GM21786 (cell line): ENCODE results near the gene POLRMT.

ENCODE experiments used
- ATAC-seq: cut with Tn5 transposase; IDR thresholded peaks from one replicate; pipeline ENCODE4 v1.9.1; 2021; ENCODE audit not compliant: unreplicated experiment

Gene POLRMT

DNA sequence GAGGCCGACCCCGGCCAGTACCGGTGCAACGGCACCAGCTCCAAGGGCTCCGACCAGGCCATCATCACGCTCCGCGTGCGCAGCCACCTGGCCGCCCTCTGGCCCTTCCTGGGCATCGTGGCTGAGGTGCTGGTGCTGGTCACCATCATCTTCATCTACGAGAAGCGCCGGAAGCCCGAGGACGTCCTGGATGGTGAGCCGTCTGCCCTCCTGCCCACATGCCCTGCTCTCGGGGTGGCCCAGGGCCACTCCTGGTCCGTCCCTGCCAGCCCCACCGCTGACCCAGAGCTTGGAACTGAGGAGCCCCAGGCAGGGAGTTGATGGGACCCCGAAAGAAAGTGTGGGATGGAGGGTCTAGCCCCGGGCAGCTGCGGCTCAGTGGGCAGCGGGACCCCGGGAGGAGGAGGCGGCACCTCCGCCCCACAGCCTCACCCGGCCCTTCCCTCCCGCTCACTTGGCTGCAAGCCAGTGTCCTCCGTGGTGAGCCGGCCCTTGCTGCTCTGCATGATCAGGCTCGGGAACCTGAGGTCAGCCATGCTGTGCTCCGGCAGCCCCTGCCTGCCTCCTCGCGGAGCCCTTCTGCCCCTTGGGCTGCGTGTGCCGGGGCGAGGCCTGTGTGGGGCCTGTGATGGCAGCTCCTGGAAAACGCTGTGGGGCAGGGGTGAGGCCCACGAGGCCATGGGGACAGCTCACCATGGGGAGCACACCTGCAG lies 51.8 kb downstream of the POLRMT start:
- ATAC-seq = no peak

DNA sequence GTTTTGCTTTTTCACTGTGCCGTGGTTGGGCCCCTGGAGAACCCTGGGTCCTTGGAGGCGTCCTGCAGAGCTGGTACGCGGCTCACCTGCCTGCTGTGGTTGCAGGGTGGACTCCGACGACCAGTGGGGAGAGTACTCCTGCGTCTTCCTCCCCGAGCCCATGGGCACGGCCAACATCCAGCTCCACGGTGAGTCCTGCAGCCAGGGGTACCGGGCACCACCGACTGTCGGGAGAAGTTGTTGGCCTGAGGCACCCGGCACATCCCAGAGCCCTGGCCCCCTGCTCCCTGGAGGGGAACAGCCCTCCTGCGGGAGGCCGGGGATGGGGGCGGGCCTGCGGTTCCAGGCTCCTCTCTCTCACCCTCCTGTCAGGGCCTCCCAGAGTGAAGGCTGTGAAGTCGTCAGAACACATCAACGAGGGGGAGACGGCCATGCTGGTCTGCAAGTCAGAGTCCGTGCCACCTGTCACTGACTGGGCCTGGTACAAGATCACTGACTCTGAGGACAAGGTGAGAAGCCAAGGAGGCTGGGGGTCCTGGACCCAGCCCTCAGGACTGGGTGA lies 53.0 kb downstream of the POLRMT start:
- ATAC-seq = no peak

DNA sequence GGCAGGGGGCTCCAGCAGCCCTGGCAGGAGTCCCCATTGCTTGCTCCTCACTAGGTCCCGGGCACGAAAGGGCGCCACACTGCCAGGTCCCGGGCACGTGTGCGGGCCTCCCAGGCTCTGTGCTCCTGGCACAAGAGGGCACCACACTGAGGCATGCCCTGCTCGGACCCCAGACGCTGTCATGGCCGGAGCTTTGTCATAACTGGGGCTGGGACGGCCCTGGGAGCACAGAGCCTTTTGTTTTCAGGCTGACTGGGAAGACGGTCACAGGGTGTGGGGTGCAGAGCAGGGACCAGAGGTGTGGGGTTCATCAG lies 53.5 kb downstream of the POLRMT start:
- no peak for ATAC-seq

DNA sequence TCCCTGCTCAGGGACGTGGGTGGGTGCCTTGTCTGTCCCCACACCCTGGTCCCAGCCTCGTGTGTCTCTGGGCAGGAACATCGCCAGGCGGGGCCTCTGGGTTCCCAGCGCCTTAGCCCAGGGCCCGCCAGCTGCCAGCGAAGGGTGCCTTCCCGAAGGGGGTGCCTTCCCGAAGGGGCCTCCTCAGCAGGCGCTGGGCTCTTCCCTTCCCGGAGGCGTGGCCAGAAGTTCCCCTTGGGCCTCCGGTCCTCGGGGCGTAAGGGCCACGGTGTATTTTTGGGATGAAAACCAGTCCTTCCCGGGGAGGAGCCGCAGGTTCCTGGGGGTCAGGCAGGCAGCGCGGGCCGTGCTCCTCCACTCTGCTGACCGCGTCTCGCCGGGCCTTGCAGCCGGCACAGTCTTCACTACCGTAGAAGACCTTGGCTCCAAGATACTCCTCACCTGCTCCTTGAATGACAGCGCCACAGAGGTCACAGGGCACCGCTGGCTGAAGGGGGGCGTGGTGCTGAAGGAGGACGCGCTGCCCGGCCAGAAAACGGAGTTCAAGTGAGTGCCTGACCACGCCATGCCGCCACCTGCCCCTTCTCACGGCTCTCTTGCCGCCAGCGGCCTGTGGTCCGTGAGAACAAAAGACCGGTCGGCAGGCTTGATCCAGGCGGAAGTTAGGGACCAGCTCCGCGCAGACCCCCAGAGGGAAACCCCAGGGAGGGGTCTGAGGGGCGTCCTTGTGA lies 54.1 kb downstream of the POLRMT start:
- no peak for ATAC-seq

DNA sequence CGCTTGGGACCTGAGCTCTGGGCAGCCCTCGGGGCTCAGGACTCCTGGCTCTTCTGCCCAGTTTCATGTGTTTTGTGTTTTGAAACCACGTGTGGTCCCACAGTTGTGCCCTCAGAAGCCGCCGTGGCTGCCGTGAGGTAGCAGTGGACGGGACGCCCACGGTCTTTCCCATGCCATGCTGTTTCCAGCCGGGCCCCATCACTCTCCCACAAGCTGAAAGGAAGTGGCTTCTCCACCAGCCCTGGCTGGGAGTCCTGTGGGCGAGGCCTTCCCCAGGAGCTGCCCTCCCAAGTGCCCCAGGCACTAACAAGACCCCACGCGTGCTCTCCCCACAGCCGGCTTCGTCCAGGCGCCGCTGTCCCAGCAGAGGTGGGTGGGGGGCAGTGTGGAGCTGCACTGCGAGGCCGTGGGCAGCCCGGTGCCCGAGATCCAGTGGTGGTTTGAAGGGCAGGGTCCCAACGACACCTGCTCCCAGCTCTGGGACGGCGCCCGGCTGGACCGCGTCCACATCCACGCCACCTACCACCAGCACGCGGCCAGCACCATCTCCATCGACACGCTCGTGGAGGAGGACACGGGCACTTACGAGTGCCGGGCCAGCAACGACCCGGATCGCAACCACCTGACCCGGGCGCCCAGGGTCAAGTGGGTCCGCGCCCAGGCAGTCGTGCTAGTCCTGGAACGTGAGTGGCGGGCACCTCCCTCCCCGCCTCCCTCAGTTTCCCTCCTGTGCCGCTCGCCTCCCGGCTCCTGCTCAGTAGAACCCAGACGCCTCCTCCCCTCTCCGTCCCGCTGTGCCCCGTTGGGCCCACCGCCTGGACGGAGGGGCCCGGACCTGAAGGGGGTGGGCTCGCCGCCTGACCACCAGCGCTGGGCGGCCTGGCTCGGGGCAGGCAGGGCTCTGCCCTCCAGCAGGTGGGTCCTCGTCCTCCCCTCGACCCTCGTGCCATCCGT lies 55.6 kb downstream of the POLRMT start:
- no peak for ATAC-seq

DNA sequence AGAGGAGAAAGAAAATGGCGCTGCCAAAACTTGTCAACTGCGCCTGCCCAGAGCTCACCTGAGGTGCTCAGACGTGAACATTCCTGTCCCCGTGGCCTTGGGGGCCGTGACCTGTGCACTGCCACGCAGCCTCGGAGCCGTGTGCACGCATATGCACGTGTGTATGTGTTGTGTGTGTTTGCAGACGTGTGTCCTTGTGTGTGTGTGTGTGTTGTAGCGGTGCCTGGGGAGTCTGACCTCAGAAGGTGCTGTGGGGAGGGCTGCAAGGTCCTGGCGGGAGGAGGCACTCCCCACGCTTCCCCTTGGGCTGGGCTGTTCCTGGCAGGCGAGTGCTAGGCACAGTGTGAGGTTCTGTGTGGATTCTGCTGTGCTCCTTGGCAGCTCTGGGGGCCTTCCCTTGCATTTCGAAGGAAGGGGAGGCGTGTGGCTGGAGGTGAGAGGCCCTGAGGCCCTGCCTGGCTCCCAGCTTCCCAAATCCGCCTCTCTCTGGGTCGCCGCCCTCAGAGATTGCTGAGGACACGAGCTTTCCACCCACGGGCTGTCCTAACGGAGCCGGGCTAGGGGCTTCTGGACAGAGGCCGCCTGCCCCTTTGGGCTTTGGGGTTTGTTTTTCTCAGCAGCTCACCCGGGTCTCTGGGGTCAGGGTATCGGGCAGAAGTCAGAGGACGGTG lies 56.4 kb downstream of the POLRMT start:
- ATAC-seq = no peak

DNA sequence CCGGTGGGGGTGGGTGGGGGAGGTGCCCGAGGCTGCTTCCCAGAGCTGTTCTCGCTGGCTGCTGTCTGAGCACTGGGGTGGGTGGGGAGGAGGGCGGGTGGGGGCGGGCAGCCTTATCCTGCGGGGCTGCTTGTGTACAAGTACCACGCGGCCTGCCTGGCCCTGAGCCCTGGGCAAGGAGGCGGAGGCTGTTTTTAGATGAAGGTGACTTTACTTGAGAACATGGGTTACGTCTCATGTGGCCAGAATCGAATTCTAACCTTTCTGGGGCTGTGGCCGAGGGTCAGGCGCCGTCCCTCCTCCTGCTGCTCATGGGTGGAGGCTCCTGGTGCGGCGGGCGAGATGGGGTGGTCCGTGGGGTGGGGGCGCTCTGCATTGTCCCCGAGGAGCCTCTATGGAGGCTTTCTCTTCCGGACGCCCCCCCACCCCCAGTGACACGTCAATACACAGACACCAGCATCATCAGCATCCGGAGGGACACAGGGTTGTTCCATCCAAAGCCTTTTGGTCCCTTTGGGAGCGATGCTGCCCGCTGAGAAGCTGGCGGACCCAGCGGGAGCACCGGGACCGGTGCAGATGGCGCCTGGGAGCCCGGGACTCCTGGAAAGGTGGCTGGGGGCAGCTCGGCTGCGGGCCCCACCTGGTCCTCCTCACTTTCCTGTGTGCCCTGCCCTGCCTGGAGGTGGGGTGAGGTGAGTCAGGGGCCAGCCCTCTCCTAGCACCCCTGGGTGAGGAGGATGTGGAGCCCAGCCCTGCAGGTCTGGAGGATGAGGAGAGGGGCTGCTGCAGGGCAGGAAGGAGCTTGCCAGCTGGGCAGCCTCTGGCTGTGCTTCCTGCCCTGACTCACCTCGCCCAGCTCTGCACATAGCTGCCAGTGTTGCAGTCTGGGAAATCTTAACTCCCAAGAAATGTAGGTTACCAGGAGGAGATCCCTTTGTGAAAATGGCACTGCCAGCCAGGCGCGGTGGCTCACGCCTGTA lies 57.5 kb downstream of the POLRMT start:
- no peak for ATAC-seq

DNA sequence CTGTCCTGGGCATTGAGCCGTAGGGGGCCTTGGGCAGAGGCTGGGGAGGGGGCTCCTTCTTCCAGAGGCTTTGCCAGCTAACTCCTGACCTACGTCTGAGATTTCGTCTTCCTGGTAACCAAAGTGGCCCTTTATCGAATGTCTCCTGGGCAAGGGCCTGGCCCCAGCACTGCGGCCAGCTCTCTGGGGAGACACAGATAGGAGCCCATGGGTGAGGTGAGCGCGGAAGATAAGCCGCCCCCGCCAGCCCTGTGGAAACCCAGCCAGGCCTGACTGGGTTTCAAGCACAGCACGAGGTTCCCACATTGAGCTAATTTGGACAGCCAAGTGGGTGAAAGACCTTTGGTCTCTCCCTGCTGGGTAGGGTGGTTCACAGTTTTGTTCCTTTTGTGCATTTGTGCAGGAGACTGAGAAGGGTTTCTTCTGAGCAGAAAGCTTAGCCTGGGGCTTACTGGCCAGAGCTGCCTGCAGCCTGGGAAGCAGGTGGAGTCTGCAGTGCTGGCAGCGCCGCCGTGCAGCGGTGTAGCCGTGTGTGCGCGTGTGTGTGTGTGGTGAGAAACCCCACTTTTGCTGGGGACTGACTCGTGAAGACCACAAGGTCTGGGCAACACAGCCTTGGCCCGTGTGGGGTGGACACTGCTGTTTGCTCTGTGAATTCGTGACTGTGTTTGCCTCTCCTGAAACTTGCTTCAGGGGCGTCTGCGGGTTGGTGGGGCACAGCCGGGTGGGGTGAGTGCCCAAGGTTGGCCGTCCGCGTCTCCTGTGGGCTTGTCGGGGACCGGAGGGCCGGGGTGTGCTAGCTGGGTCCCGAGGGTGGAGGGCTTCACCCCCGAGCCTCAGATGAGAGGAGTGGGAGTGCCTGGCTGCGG lies 58.4 kb downstream of the POLRMT start:
- ATAC-seq = no peak

DNA sequence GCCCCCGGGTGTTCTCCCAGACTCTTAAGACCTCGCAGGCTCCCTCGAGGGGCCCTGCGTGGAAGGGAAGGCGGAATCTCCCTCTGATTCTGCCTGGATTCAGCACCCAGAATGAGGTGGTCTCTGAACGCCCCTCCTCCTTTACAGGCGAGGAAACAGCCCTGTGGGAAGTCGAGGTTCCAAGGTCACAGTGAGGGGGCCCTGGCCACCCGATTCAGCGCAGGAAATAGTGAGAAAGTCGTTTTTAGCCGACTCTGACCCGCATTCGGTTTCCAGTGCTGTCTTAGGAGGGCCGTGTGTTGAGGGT lies 59.9 kb downstream of the POLRMT start:
- no peak for ATAC-seq

DNA sequence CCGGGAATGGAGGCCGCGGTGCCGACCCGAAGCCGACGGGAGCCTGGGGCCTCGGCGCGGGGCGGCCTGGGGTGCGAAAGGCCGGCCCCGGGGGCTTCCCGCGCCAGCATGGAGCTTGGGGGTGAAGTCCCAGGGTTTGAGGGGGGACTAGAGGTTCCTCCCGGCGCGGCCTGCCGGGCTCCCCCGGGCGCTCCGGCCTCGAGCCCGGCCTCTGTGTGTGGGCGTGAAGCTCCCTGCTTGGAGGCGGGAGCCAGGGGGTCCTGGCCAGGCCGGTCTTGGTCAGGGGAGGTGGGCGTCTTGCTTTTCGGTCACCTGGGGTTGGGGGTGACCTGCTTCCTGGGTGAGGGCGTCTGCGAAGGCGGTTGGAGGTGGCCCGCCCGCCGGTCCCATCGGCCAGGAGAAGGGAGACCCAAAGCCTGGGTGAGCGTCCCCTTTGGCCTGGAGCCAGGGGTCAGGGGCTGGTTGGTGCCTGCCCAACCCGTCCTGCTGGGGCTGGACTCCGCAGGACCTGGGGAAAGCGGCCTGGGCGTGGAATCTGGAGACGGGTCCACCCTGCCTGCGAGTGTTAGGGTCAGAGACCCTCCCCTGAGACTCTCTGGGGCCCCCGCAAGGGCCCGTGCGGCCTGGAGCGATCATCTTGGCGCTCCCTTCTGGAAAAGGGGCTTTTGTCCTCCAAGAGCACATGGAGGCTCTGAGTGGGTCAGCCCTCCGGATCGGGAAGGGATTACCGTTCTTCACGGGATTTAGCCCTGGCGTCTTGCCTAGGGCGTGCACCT lies 60.4 kb downstream of the POLRMT start:
- ATAC-seq = peak; percentile 23

DNA sequence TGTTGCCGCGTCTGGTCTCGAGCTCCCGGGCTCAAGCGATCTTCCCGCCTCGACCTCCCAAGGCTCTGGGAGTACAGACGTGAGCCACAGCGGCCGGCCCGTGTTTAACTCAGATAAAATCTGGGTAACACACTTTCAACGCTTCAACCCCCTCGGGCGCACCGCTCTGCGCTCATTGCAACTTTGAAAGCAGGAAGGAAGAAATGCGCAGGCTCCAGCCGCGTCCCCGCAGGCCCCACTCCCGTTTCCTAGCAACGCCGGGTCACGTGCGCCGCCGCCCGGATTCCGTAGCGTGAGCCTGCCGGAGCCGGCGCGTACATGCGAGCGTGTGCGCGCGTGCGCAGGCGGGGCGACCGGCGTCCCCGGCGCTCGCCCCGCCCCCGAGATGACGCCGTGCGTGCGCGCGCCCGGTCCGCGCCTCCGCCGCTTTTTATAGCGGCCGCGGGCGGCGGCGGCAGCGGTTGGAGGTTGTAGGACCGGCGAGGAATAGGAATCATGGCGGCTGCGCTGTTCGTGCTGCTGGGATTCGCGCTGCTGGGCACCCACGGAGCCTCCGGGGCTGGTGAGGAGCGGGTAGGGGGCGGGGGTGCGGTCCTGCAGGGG lies 61.1 kb downstream of the POLRMT start, which contains the start of gene BSG:
Gene BSG (plus strand): TSS at position 457 of the 603 bp plus-strand sequence. CDS start 39 bp downstream, at position 496.
- ATAC-seq = peak; percentile 64

DNA sequence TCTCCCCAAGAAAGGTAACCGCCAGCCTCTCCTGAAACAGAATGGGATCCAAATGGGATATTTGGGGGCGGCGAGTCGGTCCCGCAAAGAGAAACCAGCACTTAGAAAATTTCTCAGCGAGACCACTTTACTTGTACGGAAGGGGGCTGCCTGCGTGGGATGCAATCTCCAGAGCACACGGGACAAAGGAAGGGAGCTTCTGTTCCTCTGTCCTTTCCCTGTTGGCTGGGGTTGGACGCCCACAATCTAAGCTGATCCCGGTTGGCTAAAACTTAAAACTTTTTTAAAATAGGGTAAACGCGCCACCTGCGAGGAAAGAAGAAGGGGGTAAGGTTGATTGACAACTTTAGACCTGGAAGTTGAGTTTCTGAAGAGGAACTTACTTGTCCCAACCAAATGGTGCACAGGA lies 61.8 kb downstream of the POLRMT start:
- ATAC-seq = no peak

DNA sequence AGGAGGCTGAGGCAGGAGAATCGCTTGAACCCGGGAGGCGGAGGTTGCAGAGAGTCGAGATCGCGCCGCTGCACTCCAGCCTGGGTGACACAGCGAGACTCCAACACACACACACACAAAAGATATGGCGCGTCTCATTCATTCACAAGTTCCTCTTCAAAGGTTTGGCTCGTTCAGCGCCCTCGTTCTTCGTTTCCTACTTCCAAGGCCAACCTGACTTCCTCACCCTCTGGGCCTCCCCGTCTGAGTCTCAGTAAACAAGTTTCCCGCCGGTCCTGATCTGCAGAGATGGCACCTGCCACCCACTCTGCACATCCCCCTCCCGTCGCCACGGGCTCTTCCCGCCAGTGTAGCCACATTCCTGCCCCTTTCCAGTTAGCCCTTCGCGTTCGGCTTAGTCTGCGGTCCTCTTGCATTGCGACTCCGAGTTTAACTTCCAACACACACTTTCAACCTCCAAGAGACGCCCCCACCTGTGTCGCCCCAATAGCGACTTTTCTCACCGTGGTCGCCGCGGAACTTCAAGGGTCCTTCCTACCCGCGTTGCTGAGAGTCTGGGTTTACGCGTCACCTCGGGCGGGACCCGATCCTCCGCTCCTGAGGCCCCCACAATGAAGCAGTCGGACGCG lies 62.3 kb downstream of the POLRMT start:
- ATAC-seq = no peak

DNA sequence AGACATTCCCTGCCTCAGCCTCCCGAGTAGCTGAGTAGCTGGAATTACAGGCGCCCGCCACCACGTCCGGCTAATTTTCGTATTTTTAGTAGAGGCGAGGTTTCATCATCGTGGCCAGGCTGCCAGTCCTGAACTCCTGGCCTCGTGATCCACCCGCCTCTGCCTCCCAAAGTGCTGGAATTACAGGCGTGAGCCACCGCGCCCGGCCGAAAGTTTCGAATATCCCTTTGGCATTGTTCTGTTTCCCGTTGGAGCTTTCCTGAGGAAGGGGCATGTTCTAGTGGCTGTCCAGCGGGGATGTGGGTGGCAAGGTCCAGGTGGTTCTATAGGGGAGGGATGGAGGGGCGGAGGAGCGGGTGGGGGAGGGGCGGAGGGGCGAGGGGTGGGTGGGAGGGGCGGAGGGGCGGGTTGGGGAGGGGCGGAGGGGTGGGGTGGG lies 63.1 kb downstream of the POLRMT start:
- ATAC-seq = no peak

DNA sequence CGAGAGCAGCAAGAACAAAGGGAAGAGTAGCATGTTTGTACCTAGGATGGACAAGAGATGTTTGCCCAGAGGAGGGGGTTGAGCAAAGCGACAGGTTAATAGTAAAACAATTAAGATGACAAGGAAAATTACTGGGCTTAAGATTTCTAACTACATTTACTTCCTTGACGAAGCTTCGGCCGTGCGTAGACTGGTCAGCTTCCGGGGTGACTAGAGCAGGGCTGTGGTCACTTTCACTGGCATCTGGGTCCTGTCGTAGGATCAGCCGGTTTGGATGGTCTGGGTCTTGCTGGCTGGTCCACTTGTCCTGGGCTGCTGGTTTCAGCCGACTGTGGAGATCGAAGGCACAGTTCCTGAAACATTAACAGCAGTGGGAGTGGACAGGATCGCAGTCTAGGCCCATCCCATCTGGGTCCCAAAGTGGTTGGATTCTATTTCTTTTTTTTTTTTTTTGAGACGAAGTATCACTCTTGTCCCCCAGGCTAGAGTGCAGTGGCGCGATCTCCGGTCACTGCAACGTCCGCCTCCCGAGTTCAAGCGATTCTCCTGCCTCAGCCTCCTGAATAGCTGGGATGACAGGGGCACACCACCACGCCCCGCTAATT lies 65.9 kb downstream of the POLRMT start:
- ATAC-seq = no peak
